HG03064 (cell line): ENCODE data around the gene PHF12.
"Not testable (repeated sequence)": the region's sequence is repeated elsewhere in the genome, so short reads cannot be mapped to it uniquely, and the experiment has no call there.

ENCODE experiments used
- ATAC-seq: cut with Tn5 transposase; IDR thresholded peaks from one replicate; pipeline ENCODE4 v1.9.1; 2021; ENCODE audit warnings: low read depth; ENCODE audit not compliant: unreplicated experiment

Gene PHF12

GRCh38 chr17:28906706-28907438 lies 44.4 kb downstream of the PHF12 start:
- ATAC-seq: no peak

GRCh38 chr17:28906276-28906675 lies 45.0 kb downstream of the PHF12 start:
- ATAC-seq: no peak

- no peak for ATAC-seq
Measured at GRCh38 chr17:28904800-28905199, 46.5 kb downstream of the PHF12 start.

- ATAC-seq: not testable (repeated sequence)
Measured at GRCh38 chr17:28903546-28903841, 47.8 kb downstream of the PHF12 start.

- peak; percentile 76 for ATAC-seq
Measured at GRCh38 chr17:28902819-28903545, 48.3 kb downstream of the PHF12 start, which contains the start of gene DHRS13. TSS of gene DHRS13 (minus strand) at chr17:28903079. CDS start at chr17:28902944, 135 bp downstream.

GRCh38 chr17:28901866-28902818 lies 49.2 kb downstream of the PHF12 start:
- peak; percentile 21 for ATAC-seq

GRCh38 chr17:28900986-28901726 lies 50.2 kb downstream of the PHF12 start:
- no peak for ATAC-seq

- ATAC-seq: no peak
Measured at GRCh38 chr17:28899212-28899815, 52.0 kb downstream of the PHF12 start.

GRCh38 chr17:28898527-28898955 lies 52.8 kb downstream of the PHF12 start:
- no peak for ATAC-seq

- no peak for ATAC-seq
Measured at GRCh38 chr17:28897769-28898526, 53.4 kb downstream of the PHF12 start.

- no peak for ATAC-seq
Measured at GRCh38 chr17:28896884-28897768, 54.2 kb downstream of the PHF12 start, which contains the start of gene FLOT2. TSS of gene FLOT2 (minus strand) at chr17:28897733. CDS start at chr17:28897574, 159 bp downstream.

GRCh38 chr17:28896491-28896883 lies 54.8 kb downstream of the PHF12 start:
- ATAC-seq: no peak

- ATAC-seq: no peak
Measured at GRCh38 chr17:28895794-28896447, 55.4 kb downstream of the PHF12 start.

GRCh38 chr17:28893248-28894183 lies 57.8 kb downstream of the PHF12 start:
- not testable (repeated sequence) for ATAC-seq

GRCh38 chr17:28892024-28892423 lies 59.3 kb downstream of the PHF12 start:
- no peak for ATAC-seq

- ATAC-seq: no peak
Measured at GRCh38 chr17:28891201-28891600, 60.1 kb downstream of the PHF12 start.
